Activated CD8-positive, alpha-beta T cell treated with anti-CD3 and anti-CD28 coated beads for 36 hours (primary cell): ENCODE data around the gene LRRIQ4. TPM values are rescaled to one million over a fixed set of nuclear protein-coding genes. Genes with fewer than 3 reads are reported as not detected.

Experiments used
- ATAC-seq: fragments of 200-7000 bp; cut with Tn5 transposase; one replicate; pipeline ENCODE4 v1.10.0; 2021; ENCODE audit warnings: mild to moderate bottlenecking, moderate library complexity
- CTCF ChIA-PET: fragments of 350-600 bp; sonication (Branson Sonifier 250); formaldehyde crosslinking; loops from one replicate; lab custom pipeline; 2021; ENCODE audit warnings: antibody characterized with exemption; lab: Charles Lee
- POLR2A ChIA-PET: fragments of 350-600 bp; sonication (Branson Sonifier 250); formaldehyde crosslinking; loops from one replicate; lab custom pipeline; 2021; ENCODE audit warnings: antibody characterized with exemption; lab: Charles Lee
- DNase-seq: peaks from one replicate; pipeline ENCODE4 v3.0.0-alpha.2; 2020
- H3K27ac Mint-ChIP-seq: one replicate; pipeline ENCODE4 v1.8.0; 2021; ENCODE audit warnings: mild to moderate bottlenecking, mixed read lengths
- H3K27me3 Mint-ChIP-seq: one replicate; pipeline ENCODE4 v1.8.0; 2021; ENCODE audit warnings: mixed read lengths
- H3K36me3 Mint-ChIP-seq: one replicate; pipeline ENCODE4 v1.8.0; 2021; ENCODE audit warnings: low read depth, mixed read lengths
- H3K4me1 Mint-ChIP-seq: one replicate; pipeline ENCODE4 v1.8.0; 2021; ENCODE audit warnings: low read depth, mixed read lengths
- H3K4me3 Mint-ChIP-seq: one replicate; pipeline ENCODE4 v1.8.0; 2021; ENCODE audit warnings: mild to moderate bottlenecking, moderate library complexity, mixed read lengths
- H3K9me3 Mint-ChIP-seq: one replicate; pipeline ENCODE4 v1.8.0; 2021; ENCODE audit warnings: mixed read lengths
- CTCF ChIP-seq: fragments of 200-600 bp; IDR thresholded peaks from one replicate; pipeline ENCODE4 v1.8.0; 2022; ENCODE audit warnings: antibody characterized with exemption, mild to moderate bottlenecking
- intact Hi-C: fragments of 100-400 bp; cut with micrococcal nuclease; formaldehyde crosslinking; loops from one replicate; pipeline ENCODE4 v1.10.0; 2022
- total RNA-seq, 2 experiments: library from RNA; stranded (reverse); gene quantifications; one replicate each; pipeline ENCODE4 v1.2.3, GENCODE V29; 2021

The LRRIQ4 gene
- total RNA-seq, 2 experiments from 2014 or later: 0.18 TPM; not detected in 1

GRCh38 chr3:169842960-169843359 is 30.3 kb downstream of the LRRIQ4 start:
- Mint-ChIP-seq H3K27me3 (peaks cover 7% of the 10 kb centered on the region), H3K36me3 (no peaks in the 10 kb centered on the region), H3K4me1 (no peaks in the 10 kb centered on the region), H3K9me3 (no peaks in the 10 kb centered on the region), H3K4me3 (no peak overlapping the region), H3K27ac (no peak overlapping the region)
- ATAC-seq: no peak
- intact Hi-C loops: no loop called here
- ChIA-PET POLR2A (interaction anchor here (0.7 kb wide), 1 partner anchor 403 kb away, joined by 3 read pairs; no protein-coding TSS in a partner anchor), CTCF (interaction anchor here (1.2 to 3.6 kb wide), 2 partner anchors 20 to 80 kb away, joined by 4 to 16 read pairs; no protein-coding TSS in a partner anchor)
- no peak for TF ChIP-seq CTCF
- no peak for DNase-seq

GRCh38 chr3:169846458-169847193 is 34.0 kb downstream of the LRRIQ4 start:
- H3K4me3 Mint-ChIP-seq: no peak overlapping the region
- TF ChIP-seq CTCF: no peak
- H3K27ac Mint-ChIP-seq: no peak overlapping the region
- no peak for ATAC-seq
- H3K4me1 Mint-ChIP-seq: no peaks in the 10 kb centered on the region
- H3K36me3 Mint-ChIP-seq: no peaks in the 10 kb centered on the region
- no peaks in the 10 kb centered on the region for H3K9me3 Mint-ChIP-seq
- ChIA-PET POLR2A (no interaction called here), CTCF (interaction anchor here (3.6 kb wide), 1 partner anchor 16 kb away, joined by 16 read pairs; no protein-coding TSS in a partner anchor)
- intact Hi-C loops: no loop called here
- peaks cover 3% of the 10 kb centered on the region for H3K27me3 Mint-ChIP-seq
- DNase-seq: no peak

- Mint-ChIP-seq H3K9me3 (no peaks in the 10 kb centered on the region), H3K27me3 (peaks cover 4% of the 10 kb centered on the region), H3K27ac (no peak overlapping the region), H3K4me1 (no peaks in the 10 kb centered on the region), H3K36me3 (no peaks in the 10 kb centered on the region), H3K4me3 (no peak overlapping the region)
- intact Hi-C loops: no loop called here
- CTCF ChIA-PET: no interaction called here
- no peak for TF ChIP-seq CTCF
- POLR2A ChIA-PET: no interaction called here
- ATAC-seq: no peak
- DNase-seq: no peak
Observed at GRCh38 chr3:169847896-169848295, 35.2 kb downstream of the LRRIQ4 start.

- no peak for TF ChIP-seq CTCF
- CTCF ChIA-PET: no interaction called here
- POLR2A ChIA-PET: no interaction called here
Observed at GRCh38 chr3:169848741-169849140, 36.1 kb downstream of the LRRIQ4 start.

GRCh38 chr3:169850618-169851017 is 37.9 kb downstream of the LRRIQ4 start:
- DNase-seq (no peak), ATAC-seq (no peak)
- H3K4me1 Mint-ChIP-seq: no peaks in the 10 kb centered on the region
- H3K27me3 Mint-ChIP-seq: peaks cover 6% of the 10 kb centered on the region
- H3K9me3 Mint-ChIP-seq: no peaks in the 10 kb centered on the region
- H3K27ac Mint-ChIP-seq: no peak overlapping the region
- intact Hi-C loops: no loop called here
- no peaks in the 10 kb centered on the region for H3K36me3 Mint-ChIP-seq
- POLR2A ChIA-PET: no interaction called here
- H3K4me3 Mint-ChIP-seq: no peak overlapping the region
- no peak for TF ChIP-seq CTCF
- CTCF ChIA-PET: interaction anchor here (0.9 kb wide), 1 partner anchor 12 kb away, joined by 3 read pairs; no protein-coding TSS in a partner anchor

More at GRCh38 chr3:169848741-169849140, 36.1 kb downstream of the LRRIQ4 start:
- H3K4me1 Mint-ChIP-seq: no peaks in the 10 kb centered on the region
- no peaks in the 10 kb centered on the region for H3K36me3 Mint-ChIP-seq
- peaks cover 6% of the 10 kb centered on the region for H3K27me3 Mint-ChIP-seq
- no peak overlapping the region for H3K4me3 Mint-ChIP-seq
- intact Hi-C loops: no loop called here
- no peak overlapping the region for H3K27ac Mint-ChIP-seq
- no peaks in the 10 kb centered on the region for H3K9me3 Mint-ChIP-seq
- no peak for ATAC-seq
- no peak for DNase-seq
